HepG2 (cell line): Measurements from ENCODE around the gene TMEM225B. TPM values are rescaled to one million over a fixed set of nuclear protein-coding genes. Genes with fewer than 3 reads are reported as not detected.

ENCODE experiments used
- ATRX ChIP-seq: sonication (generic); formaldehyde crosslinking; IDR thresholded peaks from 2 replicates; pipeline ENCODE4 v1.4.0; 2020; ENCODE audit warnings: missing genetic modification reagents, borderline replicate concordance
- BATF2 ChIP-seq: sonication (generic); formaldehyde crosslinking; IDR thresholded peaks from 2 replicates; pipeline ENCODE4 v1.8.0; 2022; ENCODE audit warnings: mild to moderate bottlenecking, missing genetic modification reagents, moderate library complexity
- BRF2 ChIP-seq: sonication (generic); formaldehyde crosslinking; IDR thresholded peaks from 2 replicates; pipeline ENCODE4 v1.8.1; 2022; ENCODE audit warnings: mild to moderate bottlenecking, missing genetic modification reagents
- CENPBD1 ChIP-seq: sonication (generic); formaldehyde crosslinking; IDR thresholded peaks from 2 replicates; pipeline ENCODE4 v1.8.0; 2022; ENCODE audit warnings: missing genetic modification reagents, low read depth, mild to moderate bottlenecking, borderline replicate concordance
- DNMT3B ChIP-seq: conservative IDR thresholded peaks from 2 replicates; pipeline ENCODE4 v1.6.1; 2016; ENCODE audit warnings: missing biosample characterization, control low read depth
- FOXP1 ChIP-seq, 2 experiments: fragments of 450-650 bp in 1 of 2; IDR thresholded peaks; 2 replicates each; pipeline ENCODE4 v1.6.1; 2017 to 2018; ENCODE audit warnings: antibody characterized with exemption in 1 of 2
- MATR3 ChIP-seq: sonication (generic); formaldehyde crosslinking; IDR thresholded peaks from 2 replicates; pipeline ENCODE4 v1.4.0; 2020; ENCODE audit warnings: missing genetic modification reagents
- MNT ChIP-seq: fragments of 450-650 bp; IDR thresholded peaks from 2 replicates; pipeline ENCODE4 v1.6.1; 2016
- SCMH1 ChIP-seq: sonication (generic); formaldehyde crosslinking; IDR thresholded peaks from 2 replicates; pipeline ENCODE4 v1.9.0; 2021; ENCODE audit warnings: missing genetic modification reagents, mild to moderate bottlenecking, borderline replicate concordance
- SP1 ChIP-seq, 2 experiments: fragments of 450-650 bp in 1 of 2; sonication (generic) in 1 of 2; formaldehyde crosslinking in 1 of 2; IDR thresholded peaks; 2 replicates each; pipeline versions ENCODE4 v1.4.0 to v1.6.1; 2016 to 2020; ENCODE audit warnings: missing genetic modification reagents in 1 of 2
- SSRP1 ChIP-seq: IDR thresholded peaks from 2 replicates; pipeline ENCODE4 v1.6.1; 2016; ENCODE audit warnings: control low read depth
- TFDP2 ChIP-seq: sonication (generic); formaldehyde crosslinking; IDR thresholded peaks from 2 replicates; pipeline ENCODE4 v1.4.0; 2020; ENCODE audit warnings: missing genetic modification reagents
- ZBTB21 ChIP-seq: sonication (generic); formaldehyde crosslinking; IDR thresholded peaks from 2 replicates; pipeline ENCODE4 v1.4.0; 2020; ENCODE audit warnings: missing genetic modification reagents
- ZBTB8A ChIP-seq: sonication (generic); formaldehyde crosslinking; IDR thresholded peaks from 2 replicates; pipeline ENCODE4 v1.4.0; 2020; ENCODE audit warnings: mild to moderate bottlenecking, low read depth, missing genetic modification reagents, borderline replicate concordance
- ZNF143 ChIP-seq: sonication (generic); formaldehyde crosslinking; IDR thresholded peaks from 2 replicates; pipeline ENCODE4 v1.4.0; 2020; ENCODE audit warnings: missing genetic modification reagents
- ZNF224 ChIP-seq: sonication (generic); formaldehyde crosslinking; IDR thresholded peaks from 2 replicates; pipeline ENCODE4 v1.5.0; 2020; ENCODE audit warnings: mild to moderate bottlenecking, missing genetic modification reagents
- ZNF460 ChIP-seq: sonication (generic); formaldehyde crosslinking; IDR thresholded peaks from 2 replicates; pipeline ENCODE4 v1.5.1; 2020; ENCODE audit warnings: missing genetic modification reagents, mild to moderate bottlenecking, borderline replicate concordance
- ZNF746 ChIP-seq: sonication (generic); formaldehyde crosslinking; IDR thresholded peaks from 2 replicates; pipeline ENCODE4 v1.8.0; 2022; ENCODE audit warnings: mild to moderate bottlenecking, missing genetic modification reagents
- ZNF790 ChIP-seq: sonication (generic); formaldehyde crosslinking; IDR thresholded peaks from 2 replicates; pipeline ENCODE4 v1.8.0; 2022; ENCODE audit warnings: missing genetic modification reagents, mild to moderate bottlenecking, borderline replicate concordance
- ZNF839 ChIP-seq: sonication (generic); formaldehyde crosslinking; IDR thresholded peaks from 2 replicates; pipeline ENCODE4 v1.4.0; 2020; ENCODE audit warnings: missing genetic modification reagents, mild to moderate bottlenecking, borderline replicate concordance
- ZSCAN5A ChIP-seq: sonication (generic); formaldehyde crosslinking; IDR thresholded peaks from 2 replicates; pipeline ENCODE4 v1.8.0; 2022; ENCODE audit warnings: mild to moderate bottlenecking, missing genetic modification reagents, borderline replicate concordance
- ZSCAN9 ChIP-seq: IDR thresholded peaks from 2 replicates; pipeline ENCODE4 v1.6.1; 2016; ENCODE audit warnings: borderline replicate concordance
- polyA plus RNA-seq, 8 experiments: library from polyadenylated mRNA; depleted of rRNA in 3 of 8; stranded (reverse) in 7 of 8; unstranded in 1 of 8; fragments of >200 nt; fragmentation: Illumina TruSeq in 4 of 8; extraction: Trizol in 4 of 8; gene quantifications; 2 replicates each; pipeline versions ENCODE4 v1.2.1 to v1.2.3, GENCODE V29; 2011 to 2016; ENCODE audit warnings: low read depth in 4 of 8, missing spikeins in 1 of 8, mixed read lengths in 1 of 8; ENCODE audit not compliant: insufficient read depth in 1 of 8
- total RNA-seq, 5 experiments: library from RNA; depleted of rRNA; stranded (reverse); fragments of >200 nt; fragmentation: Illumina TruSeq; extraction: Trizol; gene quantifications; 2 replicates each; pipeline ENCODE4 v1.2.3, GENCODE V29; 2016; ENCODE audit warnings: low read depth in 1 of 5

TMEM225B gene
- total and polyA plus RNA-seq, 2 of the 13 experiments (the other 11 are each of a cell fraction or from before 2014, with no cell fraction given), result 0.78 to 0.95 TPM

GRCh38 chr7:99616359-99617191 lies 18.5 kb downstream of the TMEM225B start, which contains the start of gene ZSCAN25 (continued):
- TF ChIP-seq ZSCAN5A (CRISPR knock-in tag), result peak; percentile 86; the same call in 1 of the 2 replicates
- no peak for TF ChIP-seq FOXP1 (IDR thresholded peaks at IDR 0.05)
- 0 out of 2 replicates have a peak, but pooled peaks have one; percentile 0 for TF ChIP-seq FOXP1 (CRISPR knock-in tag; IDR thresholded peaks at IDR 0.05)
- no peak; the same call in 1 of the 2 replicates for TF ChIP-seq ZNF460
- peak; percentile 69 for TF ChIP-seq ZBTB21 (CRISPR knock-in tag)
- TF ChIP-seq SCMH1 (CRISPR knock-in tag), result no peak
- TF ChIP-seq BRF2 (CRISPR knock-in tag), result peak; percentile 61; the same call in 1 of the 2 replicates
- peak; percentile 56 for TF ChIP-seq SSRP1 (CRISPR knock-in tag)
- TF ChIP-seq ZNF839, result no peak
- TF ChIP-seq ATRX, result no peak
- TF ChIP-seq BATF2 (CRISPR knock-in tag), result 0 out of 2 replicates have a peak, but pooled peaks have one; percentile 10
- TF ChIP-seq MATR3, result no peak
- TF ChIP-seq TFDP2 (CRISPR knock-in tag), result peak; percentile 28; the same call in 1 of the 2 replicates
- 0 out of 2 replicates have a peak, but pooled peaks have one; percentile 68 for TF ChIP-seq ZNF790
- TF ChIP-seq ZSCAN9 (CRISPR knock-in tag), result no peak; the same call in none of the 2 replicates
- peak; percentile 97; the same call in 1 of the 2 replicates for TF ChIP-seq DNMT3B (CRISPR knock-in tag)
- peak; percentile 54 for TF ChIP-seq ZNF143 (CRISPR knock-in tag)
- no peak for TF ChIP-seq ZNF746 (CRISPR knock-in tag)
- peak; percentile 98; the same call in 1 of the 2 replicates for TF ChIP-seq ZNF224 (CRISPR knock-in tag)
- no peak; the same call in none of the 2 replicates for TF ChIP-seq CENPBD1 (CRISPR knock-in tag)
- no peak for TF ChIP-seq MNT
- TF ChIP-seq ZBTB8A (CRISPR knock-in tag), result no peak
- TF ChIP-seq SP1 (IDR thresholded peaks at IDR 0.05), result no peak
- peak; percentile 66 for TF ChIP-seq SP1 (CRISPR knock-in tag; IDR thresholded peaks at IDR 0.05)
